Muscle layer of colon (tissue), 2 donors: ENCODE data around the gene UGCG.

Experiments
- H3K27ac ChIP-seq: one replicate; pipeline ENCODE4 v1.7.0; 2013; ENCODE audit warnings: low read depth, mild to moderate bottlenecking, low read length, moderate library complexity
- H3K27me3 ChIP-seq, 2 donors: one replicate each; pipeline ENCODE4 v1.7.0; 2013; ENCODE audit warnings: low read length in 2 of 2, mild to moderate bottlenecking in 2 of 2; ENCODE audit not compliant: insufficient read depth in 2 of 2, control insufficient read depth in 1 of 2
- H3K36me3 ChIP-seq: one replicate; pipeline ENCODE4 v1.7.0; 2013; ENCODE audit warnings: mild to moderate bottlenecking, low read length; ENCODE audit not compliant: insufficient read depth
- H3K4me1 ChIP-seq: one replicate; pipeline ENCODE4 v1.7.0; 2013; ENCODE audit warnings: mild to moderate bottlenecking, low read length; ENCODE audit not compliant: insufficient read depth
- H3K4me3 ChIP-seq, 2 donors: one replicate each; pipeline ENCODE4 v1.7.0; 2013; ENCODE audit warnings: low read length in 2 of 2, low read depth in 1 of 2, mild to moderate bottlenecking in 1 of 2, moderate library complexity in 1 of 2
- H3K9ac ChIP-seq: one replicate; pipeline ENCODE4 v1.7.0; 2013; ENCODE audit warnings: low read length
- H3K9me3 ChIP-seq: one replicate; pipeline ENCODE4 v1.7.0; 2013; ENCODE audit warnings: mild to moderate bottlenecking, low read length
- donor health status: abdominal sarcoma.
- donor health status: Adenocarcinoma of cecum.

UGCG gene

GRCh38 chr9:111895996-111896941 is at the start of gene UGCG:
TSS of gene UGCG (plus strand) at chr9:111896814. CDS start at chr9:111897216, 402 bp downstream.
- H3K27ac ChIP-seq, result peak within 1 kb of the TSS; percentile 99
- peak within 1 kb of the TSS; percentile 75 for H3K9ac ChIP-seq
- H3K36me3 ChIP-seq, result no peaks in the 10 kb centered on the region
- H3K9me3 ChIP-seq, result no peaks in the 10 kb centered on the region
- H3K4me3 ChIP-seq, result peak within 1 kb of the TSS; percentile 72 to 80
- H3K27me3 ChIP-seq, result no peaks in the 10 kb centered on the region
- peaks cover 16% of the 10 kb centered on the region for H3K4me1 ChIP-seq

- Histone ChIP-seq H3K4me3 (no peak overlapping the region), H3K27me3 (no peaks in the 10 kb centered on the region), H3K36me3 (no peaks in the 10 kb centered on the region), H3K9ac (no peak overlapping the region), H3K27ac (no peak overlapping the region), H3K4me1 (no peaks in the 10 kb centered on the region), H3K9me3 (no peaks in the 10 kb centered on the region)
These were observed 45.1 kb upstream of the UGCG start for GRCh38 chr9:111851553-111851952.

- H3K4me3 ChIP-seq, result no peak overlapping the region
- no peak overlapping the region for H3K27ac ChIP-seq
- no peak overlapping the region for H3K9ac ChIP-seq
- H3K36me3 ChIP-seq, result no peaks in the 10 kb centered on the region
- no peaks in the 10 kb centered on the region for H3K9me3 ChIP-seq
- no peaks in the 10 kb centered on the region for H3K27me3 ChIP-seq
- H3K4me1 ChIP-seq, result no peaks in the 10 kb centered on the region
These were observed 44.3 kb upstream of the UGCG start for GRCh38 chr9:111852291-111852690.

DNA sequence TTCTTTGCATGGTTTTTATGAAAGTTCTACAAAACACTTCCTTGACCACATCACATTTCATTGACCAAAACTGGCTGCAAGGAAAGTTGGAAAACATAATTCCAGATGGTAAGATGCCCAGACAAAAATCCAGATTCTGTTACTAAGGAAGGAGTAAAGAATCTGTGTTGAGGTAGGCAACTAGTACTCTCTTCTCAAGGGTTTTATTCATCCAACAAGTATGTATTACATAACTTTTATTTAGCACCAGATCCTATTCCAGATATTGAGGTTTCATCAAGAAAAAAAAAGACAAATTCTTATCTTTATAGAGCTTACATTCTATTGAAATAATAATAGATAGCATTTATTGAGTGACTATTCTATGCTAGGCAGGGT is 43.2 kb upstream of the UGCG start:
- H3K27me3 ChIP-seq, result no peaks in the 10 kb centered on the region

DNA sequence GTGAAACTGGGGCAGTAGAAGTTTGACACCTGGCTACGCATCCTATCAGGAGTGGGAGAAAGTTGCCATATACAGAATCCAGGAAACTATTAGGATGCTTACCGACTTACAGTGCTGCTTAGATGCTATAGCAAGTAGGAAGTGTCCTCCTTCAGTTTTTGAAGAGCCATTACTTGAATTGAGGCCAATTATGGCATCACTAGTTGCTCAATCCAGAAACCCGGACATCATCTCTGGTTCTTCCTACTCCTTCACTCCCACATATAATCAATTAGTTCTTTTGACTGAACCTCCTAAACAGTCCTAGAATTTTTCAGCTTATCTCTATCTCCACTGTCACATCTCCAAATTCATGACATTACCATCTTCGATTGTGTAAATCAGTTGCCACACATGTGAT is 41.8 kb upstream of the UGCG start:
- no peak overlapping the region for H3K27ac ChIP-seq
- H3K27me3 ChIP-seq, result no peaks in the 10 kb centered on the region
- no peaks in the 10 kb centered on the region for H3K36me3 ChIP-seq
- no peaks in the 10 kb centered on the region for H3K4me1 ChIP-seq
- no peak overlapping the region for H3K4me3 ChIP-seq
- no peaks in the 10 kb centered on the region for H3K9me3 ChIP-seq
- H3K9ac ChIP-seq, result no peak overlapping the region

More for the DNA sequence above, 43.2 kb upstream of the UGCG start:
- H3K4me1 ChIP-seq, result no peaks in the 10 kb centered on the region
- no peak overlapping the region for H3K4me3 ChIP-seq
- H3K9ac ChIP-seq, result no peak overlapping the region
- no peaks in the 10 kb centered on the region for H3K36me3 ChIP-seq
- H3K9me3 ChIP-seq, result no peaks in the 10 kb centered on the region
- H3K27ac ChIP-seq, result no peak overlapping the region

GRCh38 chr9:111857555-111858211 is 38.9 kb upstream of the UGCG start:
- Histone ChIP-seq H3K27me3 (no peaks in the 10 kb centered on the region), H3K36me3 (no peaks in the 10 kb centered on the region), H3K9me3 (no peaks in the 10 kb centered on the region), H3K4me1 (no peaks in the 10 kb centered on the region), H3K27ac (no peak overlapping the region), H3K4me3 (no peak overlapping the region), H3K9ac (no peak overlapping the region)

GRCh38 chr9:111860443-111860842 is 36.2 kb upstream of the UGCG start:
- no peak overlapping the region for H3K4me3 ChIP-seq
- no peaks in the 10 kb centered on the region for H3K9me3 ChIP-seq
- no peak overlapping the region for H3K9ac ChIP-seq
- no peak overlapping the region for H3K27ac ChIP-seq
- no peaks in the 10 kb centered on the region for H3K36me3 ChIP-seq
- no peaks in the 10 kb centered on the region for H3K27me3 ChIP-seq
- no peaks in the 10 kb centered on the region for H3K4me1 ChIP-seq

DNA sequence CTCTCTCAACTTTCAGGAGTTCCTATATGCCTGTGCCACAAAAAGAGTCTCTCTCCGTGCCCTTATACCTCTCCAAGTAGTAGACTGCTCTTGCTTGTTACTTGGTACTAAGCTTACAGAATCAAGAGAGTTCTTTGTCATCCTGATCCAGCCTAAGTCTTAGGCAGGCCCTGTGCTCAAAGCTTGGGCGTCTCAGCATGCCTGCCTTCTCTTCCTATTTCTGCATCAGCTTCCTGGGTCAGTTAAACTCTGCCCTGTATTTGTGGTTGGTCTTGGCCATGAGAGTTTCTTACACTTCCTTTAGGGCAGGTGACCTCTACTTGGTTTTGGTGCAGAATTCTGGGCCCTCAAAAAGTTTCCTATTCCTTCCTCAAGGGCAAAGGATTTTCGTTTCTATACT is 33.0 kb upstream of the UGCG start:
- no peaks in the 10 kb centered on the region for H3K9me3 ChIP-seq
- H3K27me3 ChIP-seq, result no peaks in the 10 kb centered on the region
- no peak overlapping the region for H3K9ac ChIP-seq
- H3K36me3 ChIP-seq, result no peaks in the 10 kb centered on the region
- H3K4me3 ChIP-seq, result no peak overlapping the region
- no peaks in the 10 kb centered on the region for H3K4me1 ChIP-seq
- H3K27ac ChIP-seq, result no peak overlapping the region

GRCh38 chr9:111866976-111867375 is 29.6 kb upstream of the UGCG start:
- Histone ChIP-seq H3K27ac (no peak overlapping the region), H3K9me3 (no peaks in the 10 kb centered on the region), H3K4me1 (no peaks in the 10 kb centered on the region), H3K27me3 (no peaks in the 10 kb centered on the region), H3K36me3 (no peaks in the 10 kb centered on the region), H3K9ac (no peak overlapping the region), H3K4me3 (no peak overlapping the region)

GRCh38 chr9:111868475-111868874 is 28.1 kb upstream of the UGCG start:
- Histone ChIP-seq H3K4me3 (no peak overlapping the region), H3K9me3 (no peaks in the 10 kb centered on the region), H3K27ac (no peak overlapping the region), H3K4me1 (no peaks in the 10 kb centered on the region), H3K9ac (no peak overlapping the region), H3K27me3 (no peaks in the 10 kb centered on the region), H3K36me3 (no peaks in the 10 kb centered on the region)

- Histone ChIP-seq H3K9ac (no peak overlapping the region), H3K36me3 (no peaks in the 10 kb centered on the region), H3K4me1 (no peaks in the 10 kb centered on the region), H3K27me3 (no peaks in the 10 kb centered on the region), H3K27ac (no peak overlapping the region), H3K9me3 (no peaks in the 10 kb centered on the region), H3K4me3 (no peak overlapping the region)
These were observed 25.7 kb upstream of the UGCG start for GRCh38 chr9:111870774-111871498.
